GM19023 (cell line): ENCODE results near the gene SNTB2.
"Not testable (repeated sequence)": the region's sequence is repeated elsewhere in the genome, so short reads cannot be mapped to it uniquely, and the experiment has no call there.

Experiments used
- ATAC-seq: cut with Tn5 transposase; IDR thresholded peaks from one replicate; pipeline ENCODE4 v1.9.1; 2021; ENCODE audit warnings: mild to moderate bottlenecking, moderate library complexity; ENCODE audit not compliant: unreplicated experiment

SNTB2 gene

DNA sequence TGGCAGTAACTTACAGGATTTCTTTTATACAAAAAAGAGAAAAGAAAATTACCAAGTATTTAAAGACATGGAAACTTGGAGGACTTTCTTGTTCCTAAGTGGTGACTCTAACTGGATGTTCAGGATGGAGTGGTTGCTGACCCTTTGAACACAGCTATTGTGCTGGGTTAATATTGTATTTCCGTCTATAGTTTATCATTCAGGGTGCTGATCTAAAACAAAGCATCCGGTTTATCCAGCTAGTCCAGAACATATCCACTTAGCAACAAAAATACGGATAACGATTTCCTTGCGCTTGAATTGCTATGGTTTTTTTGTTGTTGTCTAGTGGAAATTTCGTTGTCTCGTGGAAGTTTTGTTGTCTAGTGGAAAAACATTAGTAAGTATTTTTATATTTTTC lies 38.2 kb downstream of the SNTB2 start:
- no peak for ATAC-seq

DNA sequence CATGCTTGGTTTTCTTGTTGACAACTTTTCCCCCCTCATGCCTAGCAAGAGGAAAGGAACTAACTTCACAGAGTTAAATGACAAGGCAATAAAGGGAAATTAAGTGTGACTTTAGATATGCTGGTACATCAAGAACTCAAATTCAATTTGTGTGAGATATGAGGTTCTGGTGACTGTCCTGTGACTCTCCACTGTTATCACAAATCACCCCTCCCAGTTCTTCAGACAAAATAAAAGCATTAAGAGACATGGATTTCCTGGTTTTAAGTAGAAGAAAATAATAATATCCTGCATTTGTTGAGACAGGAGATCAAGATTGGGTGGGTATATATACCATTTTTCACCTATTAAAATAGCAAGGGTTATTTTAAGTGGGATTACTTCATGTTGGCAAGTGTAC lies 46.2 kb downstream of the SNTB2 start:
- no peak for ATAC-seq

DNA sequence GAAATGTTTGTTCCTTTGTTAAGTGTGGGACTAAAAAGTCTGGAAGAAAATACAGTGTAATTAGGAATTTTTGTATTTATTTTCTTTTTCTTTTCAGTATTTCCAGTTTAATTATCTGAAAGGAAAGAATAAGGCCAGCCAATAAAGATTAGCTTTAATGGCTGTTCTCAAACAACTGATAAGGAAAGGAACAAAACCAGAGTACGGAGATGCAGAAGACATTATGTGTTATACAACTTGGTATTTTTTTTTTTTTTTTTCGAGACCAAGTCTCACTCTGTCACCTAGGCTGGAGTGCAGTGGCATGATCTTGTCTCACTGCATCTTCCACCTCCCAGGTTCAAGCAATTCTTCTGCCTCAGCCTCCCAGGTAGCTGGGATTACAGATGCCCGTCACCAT lies 47.5 kb downstream of the SNTB2 start:
- no peak for ATAC-seq

DNA sequence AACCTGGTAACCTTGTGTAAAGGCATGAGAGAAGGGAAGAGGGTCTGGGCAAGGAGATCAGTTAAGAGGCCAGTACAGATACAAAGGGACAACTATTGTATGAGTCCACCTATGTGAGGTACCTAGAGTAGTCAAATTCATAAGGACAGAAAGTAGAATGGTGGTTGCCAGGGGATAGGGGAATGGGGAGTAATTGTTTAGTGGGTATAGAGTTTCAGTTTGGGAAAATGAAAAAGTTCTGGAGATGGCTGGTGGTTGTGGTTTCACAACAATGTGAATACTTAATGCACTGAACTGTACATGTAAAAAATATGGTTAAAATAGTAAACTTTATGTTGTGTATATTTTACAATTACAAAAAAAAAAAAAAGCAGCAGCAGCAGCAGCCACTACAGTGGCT lies 49.4 kb downstream of the SNTB2 start:
- ATAC-seq = no peak

DNA sequence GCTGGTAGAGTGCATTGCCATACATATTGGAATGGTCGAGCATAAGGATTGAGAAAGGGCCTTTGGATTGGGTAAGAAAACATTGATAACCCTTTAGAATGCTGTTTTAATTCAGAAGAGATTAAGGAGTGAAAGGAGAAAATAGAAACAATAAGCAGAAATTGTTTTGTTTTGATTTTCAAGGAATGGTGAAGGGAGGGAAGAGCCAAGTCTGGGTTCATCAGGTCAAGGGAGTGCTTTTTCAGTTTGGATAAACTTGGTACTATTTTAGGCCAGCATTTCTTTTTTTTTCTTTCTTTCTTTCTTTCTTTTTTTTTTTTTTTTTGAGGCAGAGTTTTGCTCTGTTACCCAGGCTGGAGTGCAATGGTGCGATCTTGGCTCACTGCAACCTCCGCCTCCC lies 50.3 kb downstream of the SNTB2 start:
- no peak for ATAC-seq

DNA sequence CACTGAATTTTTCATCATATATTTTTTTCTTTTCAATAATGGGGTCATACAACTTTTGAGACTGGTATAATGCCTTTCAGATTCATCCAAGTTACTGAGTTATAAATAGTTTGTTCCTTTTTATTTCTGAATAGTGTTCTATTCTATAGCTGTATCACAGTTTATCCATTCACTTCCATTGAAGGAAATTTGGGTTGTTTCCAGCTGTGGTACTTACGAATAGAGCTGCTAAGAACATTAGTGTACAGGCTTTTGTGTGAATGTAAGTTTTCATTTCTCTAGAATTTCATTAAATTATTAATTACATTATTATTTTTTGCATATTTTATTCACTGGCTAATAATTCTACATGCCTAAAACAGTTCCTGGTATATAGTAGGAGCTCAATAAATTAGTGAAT lies 52.9 kb downstream of the SNTB2 start:
- no peak for ATAC-seq

DNA sequence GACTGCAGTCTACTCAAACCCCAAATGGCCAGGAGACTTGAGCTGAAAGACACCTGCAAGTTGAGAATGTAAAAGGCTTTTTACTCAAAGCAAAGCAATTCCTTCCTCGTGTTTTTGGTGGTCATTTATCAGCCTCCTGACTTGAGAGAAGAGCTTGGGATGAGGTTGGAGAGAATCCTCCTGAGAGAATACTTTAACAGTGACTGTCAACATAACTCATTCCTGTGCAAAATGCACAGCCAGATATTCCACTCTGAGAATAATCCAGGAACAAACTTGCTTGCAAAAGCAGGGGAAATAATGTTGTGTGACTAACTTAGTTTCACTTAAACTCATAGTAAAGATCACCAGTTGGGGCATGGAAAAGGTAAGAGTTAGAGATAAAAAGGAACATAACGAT lies 53.4 kb downstream of the SNTB2 start:
- no peak for ATAC-seq

DNA sequence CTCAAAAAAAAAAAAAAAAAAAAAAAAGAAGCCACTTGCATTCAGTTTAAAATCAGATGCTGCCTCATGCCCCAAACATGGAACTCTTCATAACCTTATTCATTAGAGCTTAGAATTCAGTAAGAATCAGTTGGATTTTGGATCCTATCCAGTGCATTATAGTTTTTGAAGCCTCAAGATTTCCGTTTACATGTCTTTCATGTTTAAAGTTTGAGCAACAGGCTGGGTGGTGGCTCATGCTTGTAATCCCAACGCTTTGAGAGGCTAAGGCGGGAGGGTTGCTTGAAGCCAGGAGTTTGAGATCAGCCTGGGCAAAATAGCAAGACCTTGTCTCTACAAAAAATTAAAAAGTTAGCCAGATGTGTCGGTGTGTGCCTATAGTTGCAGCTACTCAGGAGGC lies 55.0 kb downstream of the SNTB2 start:
- ATAC-seq = no peak

DNA sequence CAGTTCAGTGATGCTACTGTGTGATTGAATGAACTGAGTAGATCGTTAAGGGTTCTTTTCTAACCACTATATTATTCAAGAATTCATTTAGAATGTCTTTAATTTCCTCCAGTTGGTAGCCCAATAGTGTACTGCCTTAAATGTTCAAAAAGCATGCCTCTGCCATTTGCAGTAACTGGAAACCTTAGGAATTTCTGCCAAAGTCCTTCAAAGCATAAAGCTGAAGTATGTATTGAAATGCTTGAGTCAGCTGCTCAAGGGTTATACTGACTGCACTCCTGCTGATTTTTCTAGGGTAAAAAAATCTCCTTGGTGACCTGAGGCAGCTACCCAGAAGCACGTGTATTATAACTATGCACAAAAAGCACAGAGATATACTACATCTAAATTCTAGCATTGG lies 56.5 kb downstream of the SNTB2 start:
- ATAC-seq = no peak

DNA sequence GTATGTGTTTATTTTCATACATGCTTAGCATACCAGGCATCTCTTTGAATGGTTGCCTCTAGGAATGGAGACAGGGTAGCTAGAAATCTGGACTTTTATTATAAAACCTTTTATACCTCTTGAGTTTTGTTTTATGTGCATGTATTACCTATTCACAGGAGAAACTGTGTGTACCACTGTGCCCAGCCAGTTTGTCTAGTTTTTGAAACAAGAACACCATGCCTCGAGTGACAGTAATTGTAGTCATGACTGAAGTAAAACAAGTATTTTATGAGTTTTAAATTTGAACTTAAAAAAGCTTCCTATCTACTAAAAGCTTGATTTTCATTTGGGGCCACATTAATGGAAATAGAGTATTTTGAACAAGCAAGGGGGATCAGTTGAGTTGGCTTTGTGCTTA lies 57.4 kb downstream of the SNTB2 start:
- no peak for ATAC-seq

DNA sequence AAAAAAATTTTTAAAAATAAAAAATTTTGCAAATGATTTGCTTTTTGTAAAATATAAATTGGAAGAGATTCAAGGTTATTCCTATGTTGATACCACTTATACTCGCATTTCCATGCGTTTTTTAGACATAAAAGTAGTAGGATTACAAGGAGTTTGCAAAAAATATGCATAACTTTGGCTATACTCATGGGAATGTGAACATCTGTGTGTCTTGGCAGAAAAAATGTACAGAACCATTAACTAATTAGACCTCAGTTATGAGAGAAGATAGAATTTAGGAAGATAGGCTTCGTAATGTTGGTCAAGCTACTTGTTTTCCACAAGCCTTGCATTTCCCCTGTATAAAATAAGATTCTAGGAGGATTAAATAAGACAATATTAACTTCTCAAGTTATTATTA lies 63.1 kb downstream of the SNTB2 start:
- ATAC-seq = no peak

DNA sequence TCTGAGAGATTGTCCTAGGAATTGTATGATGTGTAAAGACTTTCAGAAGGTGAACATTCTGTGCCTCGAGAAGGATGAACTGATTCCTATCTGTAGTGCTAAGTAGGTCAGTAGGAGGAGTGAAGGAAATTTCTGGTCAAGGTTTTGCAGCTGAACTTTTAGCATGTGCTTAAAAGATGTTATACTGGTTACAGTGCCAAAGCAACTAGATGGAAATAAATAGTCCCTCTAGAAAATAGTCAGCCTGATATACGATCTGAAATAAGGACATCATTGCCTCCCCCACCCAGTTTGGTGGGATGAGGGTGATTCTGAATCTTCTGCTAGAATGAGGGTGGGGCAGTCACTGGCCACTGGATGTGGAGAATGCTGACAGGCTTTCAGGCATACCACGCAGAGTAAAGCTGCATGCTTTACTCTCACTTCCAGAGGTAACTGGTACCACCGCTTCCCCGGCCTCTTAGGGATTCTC lies 66.9 kb downstream of the SNTB2 start:
- ATAC-seq = no peak

DNA sequence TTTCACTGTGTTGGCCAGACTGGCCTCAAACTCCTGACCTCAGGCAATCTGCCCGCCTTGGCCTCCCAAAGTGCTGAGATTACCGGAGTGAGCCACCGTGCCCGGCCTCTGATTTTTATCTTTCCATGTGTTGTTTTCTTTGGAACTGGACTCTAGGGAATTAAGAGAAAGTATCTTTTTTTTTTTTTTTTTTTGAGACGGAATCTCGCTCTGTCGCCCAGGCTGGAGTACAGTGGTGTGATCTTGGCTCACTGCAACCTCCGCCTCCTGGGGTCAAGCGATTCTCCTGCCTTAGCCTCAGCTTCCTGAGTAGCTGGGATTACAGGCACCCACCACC lies 72.4 kb downstream of the SNTB2 start:
- ATAC-seq = not testable (repeated sequence)

DNA sequence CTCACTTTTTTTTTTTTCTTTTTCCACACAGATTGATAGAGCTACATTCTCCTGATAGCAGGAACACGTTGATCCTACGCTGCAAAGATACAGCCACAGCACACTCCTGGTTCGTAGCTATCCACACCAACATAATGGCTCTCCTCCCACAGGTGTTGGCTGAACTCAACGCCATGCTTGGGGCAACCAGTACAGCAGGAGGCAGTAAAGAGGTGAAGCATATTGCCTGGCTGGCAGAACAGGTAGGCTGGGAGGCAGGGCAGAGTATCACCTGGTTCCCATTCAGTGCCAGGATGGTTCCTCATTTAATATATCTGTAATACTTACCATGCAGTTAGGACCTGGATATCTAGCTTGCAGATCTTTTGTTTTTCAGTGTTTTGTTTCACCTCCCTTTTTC lies 73.1 kb downstream of the SNTB2 start:
- ATAC-seq = no peak

DNA sequence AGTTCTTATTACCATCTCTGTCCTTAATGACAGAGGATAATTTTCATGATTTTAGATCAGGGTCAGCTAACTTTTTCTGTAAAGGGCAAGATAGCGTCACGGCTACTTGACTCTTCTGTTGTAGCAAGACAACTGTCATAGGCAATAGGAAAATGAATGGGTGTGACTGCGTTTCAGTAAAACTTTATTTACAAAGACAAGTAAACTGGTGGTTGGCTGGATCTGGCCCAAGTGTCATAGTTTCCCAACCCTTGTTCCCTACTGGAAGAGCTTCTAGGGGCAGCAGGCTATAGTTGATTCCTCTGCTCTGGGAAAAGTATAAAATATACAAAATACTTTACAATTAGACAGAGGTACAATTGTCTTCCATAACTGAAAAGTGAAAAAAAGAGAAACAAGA lies 73.5 kb downstream of the SNTB2 start:
- ATAC-seq = no peak

DNA sequence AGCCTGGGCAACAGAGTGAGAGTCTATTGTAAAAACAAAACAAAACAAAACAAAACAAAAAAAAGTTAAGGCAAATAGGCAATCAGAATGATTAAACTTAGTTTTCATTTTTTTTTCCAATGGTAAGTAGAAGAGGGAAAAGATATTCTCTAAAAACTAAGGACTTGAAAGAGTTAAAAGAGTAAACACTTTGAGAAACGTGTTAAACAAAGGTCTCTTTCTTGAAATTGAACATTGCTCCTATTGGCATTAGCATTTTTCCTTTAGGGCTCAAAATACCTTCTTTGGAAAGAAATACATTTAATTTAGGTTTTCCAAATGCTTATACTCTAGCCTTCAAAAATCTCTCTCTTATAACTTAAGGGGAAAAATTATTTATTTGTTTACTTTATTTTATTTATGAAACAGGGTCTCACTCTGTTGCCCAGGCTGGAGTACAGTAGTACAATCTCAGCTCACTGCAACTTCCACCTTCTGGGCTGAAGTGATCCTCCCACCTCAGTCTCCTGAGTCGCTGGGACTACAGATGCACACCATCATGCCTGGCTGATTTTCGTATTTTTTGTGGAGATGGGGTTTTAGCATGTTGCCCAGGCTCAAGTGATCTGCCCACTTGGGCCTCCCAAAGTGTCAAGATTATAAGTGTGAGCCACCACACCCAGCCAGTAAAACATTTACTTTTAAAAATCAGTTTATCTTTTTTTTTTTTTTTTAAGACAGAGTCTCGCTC lies 79.5 kb downstream of the SNTB2 start:
- ATAC-seq = no peak

DNA sequence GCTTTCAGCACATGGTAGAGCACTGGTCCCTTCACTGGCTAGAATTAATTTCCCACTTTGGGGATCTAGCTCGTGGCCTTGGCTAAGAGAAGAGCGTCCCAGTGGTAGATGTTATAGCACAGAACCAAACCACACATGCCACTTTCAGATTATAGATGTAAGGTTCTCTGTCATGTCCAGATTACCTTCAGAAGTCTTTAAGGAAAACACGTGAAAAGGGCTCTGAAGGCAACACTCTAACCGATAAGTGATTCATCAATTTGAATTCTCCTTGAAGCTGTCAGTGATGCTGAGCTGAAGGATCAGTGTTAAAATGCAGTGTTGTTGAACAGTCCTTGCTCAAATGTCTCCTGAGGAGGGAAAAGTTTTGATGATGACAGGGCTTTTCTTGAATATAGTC lies 80.7 kb downstream of the SNTB2 start:
- ATAC-seq = no peak

DNA sequence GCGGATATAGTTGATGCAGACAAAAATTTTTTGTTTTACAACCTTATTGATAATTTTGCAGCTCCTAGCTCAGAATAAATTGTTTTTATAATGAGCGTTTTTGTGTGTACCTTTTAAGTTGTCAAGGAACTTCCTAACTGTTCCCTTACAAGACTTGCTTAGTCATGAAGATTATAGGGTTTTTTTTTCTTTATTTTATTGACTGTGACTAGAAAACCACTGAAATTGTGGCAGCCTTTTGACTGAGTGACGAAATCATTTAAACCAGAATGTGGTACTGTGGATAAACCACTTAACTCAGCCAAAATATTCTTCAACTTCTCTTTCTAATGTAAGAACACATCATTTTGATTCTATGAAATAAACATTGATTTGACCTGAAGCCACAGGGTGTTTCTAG lies 83.4 kb downstream of the SNTB2 start:
- ATAC-seq = no peak

DNA sequence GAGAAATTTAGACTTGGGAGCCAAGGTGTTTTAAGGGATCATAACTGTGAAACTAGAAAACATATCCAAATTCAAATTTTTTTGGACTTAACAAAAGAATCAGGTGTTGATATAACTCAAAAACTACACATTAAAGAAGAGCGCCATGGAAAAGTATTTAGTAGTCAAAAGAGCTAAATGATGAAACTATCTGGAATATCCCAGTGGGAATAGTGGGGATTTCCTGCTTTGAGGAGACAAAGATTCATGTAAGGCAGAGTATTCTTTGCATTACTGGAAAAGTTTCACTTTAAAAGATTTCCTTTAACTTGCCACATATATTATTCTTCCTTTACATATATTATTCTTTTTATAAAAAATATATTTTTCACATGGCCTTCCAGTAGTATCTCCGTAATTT lies 83.9 kb downstream of the SNTB2 start:
- ATAC-seq = no peak

DNA sequence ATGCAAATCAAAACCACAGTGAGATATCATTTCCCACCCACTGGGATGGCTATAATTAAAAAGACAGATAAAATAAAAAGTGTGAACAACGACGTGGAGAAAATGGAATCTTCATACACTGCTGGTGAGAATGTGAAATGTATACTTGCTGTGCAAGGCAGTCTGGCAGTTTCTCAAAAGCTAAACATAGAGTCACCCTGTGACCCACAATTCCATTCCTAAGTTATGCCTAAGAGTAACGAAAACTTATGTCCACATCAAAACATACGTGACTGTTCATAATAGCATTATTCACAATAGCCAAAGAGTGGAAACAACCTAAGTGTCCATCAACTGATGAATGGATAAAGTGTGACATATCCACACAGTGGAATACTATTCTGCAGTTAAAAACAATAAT lies 86.0 kb downstream of the SNTB2 start:
- ATAC-seq = no peak

DNA sequence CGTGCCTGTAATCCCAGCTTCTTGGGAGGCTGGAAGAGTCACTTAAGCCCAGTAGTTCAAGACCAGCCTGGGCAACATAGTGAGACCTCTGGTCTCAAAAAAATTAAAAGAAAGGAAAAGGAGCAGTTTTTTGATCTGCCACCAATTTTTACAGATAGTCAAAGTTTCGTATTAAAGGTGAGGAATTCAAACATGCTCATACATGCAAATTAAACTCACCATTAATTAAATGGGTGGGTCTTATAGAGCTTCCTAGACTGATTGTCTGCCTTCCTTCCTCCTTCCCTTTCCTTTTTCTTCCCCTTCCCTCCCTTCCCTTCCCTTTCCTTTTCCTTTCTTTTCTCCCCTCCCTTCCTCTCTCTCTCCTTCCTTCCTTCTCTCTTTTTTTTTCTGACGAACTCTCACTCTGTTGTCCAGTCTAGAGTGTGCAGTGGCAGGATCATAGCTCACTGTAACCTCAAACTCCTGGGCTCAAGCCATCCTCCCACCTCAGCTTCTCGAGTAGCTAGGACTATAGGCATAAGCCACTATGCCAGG lies 87.8 kb downstream of the SNTB2 start:
- ATAC-seq = no peak

DNA sequence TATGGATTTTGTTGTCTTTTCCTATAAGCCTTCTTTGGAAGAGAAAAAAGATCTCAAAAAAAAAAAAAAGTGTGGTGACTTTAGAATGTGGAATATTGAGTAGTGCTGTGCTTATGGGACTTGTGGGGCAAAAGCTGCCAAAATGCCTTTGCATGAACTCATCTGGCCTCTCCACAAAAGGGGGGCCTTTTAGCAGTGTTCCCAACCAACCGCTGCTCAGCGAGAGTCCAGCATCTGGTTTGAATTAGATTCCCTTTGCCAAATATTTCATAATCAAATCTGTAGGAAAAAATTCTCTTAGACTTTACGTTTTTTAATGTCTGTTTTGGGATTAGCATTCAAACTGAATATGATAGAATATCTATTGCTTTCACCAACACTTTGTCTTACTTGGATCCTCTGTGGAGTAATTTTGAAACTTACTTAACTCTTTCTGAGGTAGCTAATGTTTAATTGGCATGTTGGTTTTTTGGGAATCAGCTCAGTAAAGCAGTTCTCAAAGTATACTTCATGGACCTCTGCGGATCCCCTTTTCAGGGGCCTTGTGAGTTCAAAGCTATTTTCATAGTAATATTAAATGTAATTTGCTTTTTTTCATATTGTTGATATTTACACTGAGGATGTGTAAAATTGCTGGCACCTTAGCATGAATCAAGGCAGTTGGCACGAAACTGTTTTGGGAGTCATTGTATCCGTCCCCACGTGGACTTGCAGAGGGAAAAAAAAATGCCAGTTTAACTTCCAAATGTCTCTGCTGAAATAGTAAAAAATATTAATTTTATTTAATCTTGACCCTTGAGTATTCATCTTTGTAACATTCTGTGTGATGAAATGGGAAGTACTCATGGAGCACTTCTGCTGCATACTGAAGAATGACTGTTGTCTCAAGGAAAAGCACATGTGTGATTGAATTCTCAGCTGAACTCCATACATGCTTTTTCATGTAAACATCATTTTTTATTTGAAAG lies 89.5 kb downstream of the SNTB2 start:
- no peak for ATAC-seq
